ENCODE results near the gene NTM.
"Not testable (repeated sequence)": the region's sequence is repeated elsewhere in the genome, so short reads cannot be mapped to it uniquely, and the experiment has no call there.

Gene NTM

GRCh38 chr11:132060567-132060966 is 690.2 kb downstream of the NTM start:
- DNase-seq = no peak

GRCh38 chr11:132062031-132062430 is 691.6 kb downstream of the NTM start:
- DNase-seq = no peak

GRCh38 chr11:132062541-132062940 is 692.1 kb downstream of the NTM start:
- DNase-seq = no peak

GRCh38 chr11:132064987-132065620 is 694.7 kb downstream of the NTM start:
- no peak for DNase-seq

- DNase-seq = no peak
Observed at GRCh38 chr11:132068556-132068955, 698.1 kb downstream of the NTM start.

- DNase-seq = not testable (repeated sequence)
Observed at GRCh38 chr11:132069593-132069992, 699.2 kb downstream of the NTM start.

- DNase-seq = not testable (repeated sequence)
Observed at GRCh38 chr11:132070907-132071306, 700.5 kb downstream of the NTM start.

- no peak for DNase-seq
Observed at GRCh38 chr11:132072044-132072857, 701.8 kb downstream of the NTM start.

- no peak for DNase-seq
Observed at GRCh38 chr11:132072858-132073211, 702.4 kb downstream of the NTM start.

GRCh38 chr11:132073787-132074186 is 703.4 kb downstream of the NTM start:
- no peak for DNase-seq

- DNase-seq = no peak
Observed at GRCh38 chr11:132075447-132075846, 705.0 kb downstream of the NTM start.

GRCh38 chr11:132077416-132077815 is 707.0 kb downstream of the NTM start:
- no peak for DNase-seq

GRCh38 chr11:132078264-132079076 is 708.1 kb downstream of the NTM start:
- no peak for DNase-seq

GRCh38 chr11:132080127-132080526 is 709.7 kb downstream of the NTM start:
- DNase-seq = no peak

- no peak for DNase-seq
Observed at GRCh38 chr11:132082566-132082965, 712.2 kb downstream of the NTM start.

- DNase-seq = no peak
Observed at GRCh38 chr11:132084433-132084832, 714.0 kb downstream of the NTM start.

- DNase-seq = no peak
Observed at GRCh38 chr11:132087148-132087547, 716.7 kb downstream of the NTM start.

- DNase-seq = no peak
Observed at GRCh38 chr11:132088551-132088950, 718.1 kb downstream of the NTM start.

GRCh38 chr11:132093536-132094259 is 723.3 kb downstream of the NTM start:
- DNase-seq = no peak

GRCh38 chr11:132094598-132094997 is 724.2 kb downstream of the NTM start:
- DNase-seq = no peak

- DNase-seq = no peak
Observed at GRCh38 chr11:132095230-132096131, 725.1 kb downstream of the NTM start.

All from CD4-positive, alpha-beta T cell treated with Interleukin-6 for 4 hours (primary cell).